H9 (cell line): ENCODE measurements around the gene RPS14. TPM values are rescaled to one million over a fixed set of nuclear protein-coding genes. Genes with fewer than 3 reads are reported as not detected.

Experiments
- DNase-seq: peaks from one replicate; pipeline ENCODE4 v3.0.0-alpha.2; 2017
- H2AFZ ChIP-seq: one replicate; pipeline ENCODE4 v1.6.1; 2013; ENCODE audit warnings: mild to moderate bottlenecking, low read length, control low read depth, moderate library complexity
- H2AK5ac ChIP-seq: 2 replicates; pipeline ENCODE4 v1.6.1; 2013; ENCODE audit warnings: low read length, control low read depth, mixed read lengths; ENCODE audit not compliant: insufficient read length
- H2BK120ac ChIP-seq: one replicate; pipeline ENCODE4 v1.6.1; 2013; ENCODE audit warnings: low read depth, mild to moderate bottlenecking, low read length, control low read depth, inconsistent platforms; ENCODE audit not compliant: poor library complexity, severe bottlenecking
- H2BK12ac ChIP-seq: 2 replicates; pipeline ENCODE4 v1.6.1; 2013; ENCODE audit warnings: low read length, control low read depth, mixed read lengths, low read depth; ENCODE audit not compliant: insufficient read length
- H2BK15ac ChIP-seq: 2 replicates; pipeline ENCODE4 v1.6.1; 2013; ENCODE audit warnings: low read depth, low read length, control low read depth
- H2BK20ac ChIP-seq: one replicate; pipeline ENCODE4 v1.6.1; 2013; ENCODE audit warnings: low read depth, mild to moderate bottlenecking, low read length, control low read depth, inconsistent platforms; ENCODE audit not compliant: poor library complexity, severe bottlenecking
- H2BK5ac ChIP-seq: 2 replicates; pipeline ENCODE4 v1.6.1; 2013; ENCODE audit warnings: low read length, control low read depth, mixed read lengths; ENCODE audit not compliant: insufficient read length
- H3K14ac ChIP-seq: 2 replicates; pipeline ENCODE4 v1.6.1; 2013; ENCODE audit warnings: low read length, control low read depth; ENCODE audit not compliant: insufficient read depth
- H3K18ac ChIP-seq: 2 replicates; pipeline ENCODE4 v1.6.1; 2013; ENCODE audit warnings: low read depth, mild to moderate bottlenecking, mixed read lengths, low read length, control low read depth; ENCODE audit not compliant: insufficient read length
- H3K23ac ChIP-seq: 2 replicates; pipeline ENCODE4 v1.6.1; 2013; ENCODE audit warnings: low read length, control low read depth, mixed read lengths, low read depth; ENCODE audit not compliant: insufficient read length
- H3K23me2 ChIP-seq: 2 replicates; pipeline ENCODE4 v1.6.1; 2013; ENCODE audit warnings: low read depth, mild to moderate bottlenecking, mixed read lengths, low read length, control low read depth; ENCODE audit not compliant: insufficient read length, poor library complexity, severe bottlenecking
- H3K27ac ChIP-seq: 2 replicates; pipeline ENCODE4 v1.5.1; 2013; ENCODE audit warnings: low read length, control low read depth, mixed read lengths, low read depth; ENCODE audit not compliant: insufficient read length
- H3K27me3 ChIP-seq: 2 replicates; pipeline ENCODE4 v1.6.1; 2013; ENCODE audit warnings: low read length, control low read depth, inconsistent platforms; ENCODE audit not compliant: insufficient read depth
- H3K4ac ChIP-seq: 2 replicates; pipeline ENCODE4 v1.6.1; 2013; ENCODE audit warnings: low read depth, mild to moderate bottlenecking, control low read depth, inconsistent platforms, low read length, moderate library complexity
- H3K4me1 ChIP-seq: 2 replicates; pipeline ENCODE4 v1.6.1; 2013; ENCODE audit warnings: low read length, control low read depth, inconsistent platforms; ENCODE audit not compliant: insufficient read depth
- H3K4me2 ChIP-seq: 2 replicates; pipeline ENCODE4 v1.6.1; 2013; ENCODE audit warnings: low read length, control low read depth, mixed read lengths; ENCODE audit not compliant: insufficient read length, insufficient read depth
- H3K56ac ChIP-seq: 2 replicates; pipeline ENCODE4 v1.6.1; 2013; ENCODE audit warnings: low read depth, mild to moderate bottlenecking, mixed read lengths, low read length, control low read depth; ENCODE audit not compliant: insufficient read length
- H3K79me1 ChIP-seq: 2 replicates; pipeline ENCODE4 v1.6.1; 2013; ENCODE audit warnings: low read depth, mild to moderate bottlenecking, moderate library complexity, low read length, control low read depth, inconsistent platforms; ENCODE audit not compliant: insufficient read depth, poor library complexity, severe bottlenecking
- H3K79me2 ChIP-seq: 2 replicates; pipeline ENCODE4 v1.6.1; 2013; ENCODE audit warnings: low read length, control low read depth, inconsistent platforms; ENCODE audit not compliant: insufficient read depth
- H3K9ac ChIP-seq: 2 replicates; pipeline ENCODE4 v1.6.1; 2013; ENCODE audit warnings: low read length, control low read depth, mixed read lengths; ENCODE audit not compliant: insufficient read length; ENCODE audit errors: extremely low read depth
- H3K9me3 ChIP-seq: one replicate; pipeline ENCODE4 v1.6.1; 2013; ENCODE audit warnings: low read depth, low read length, inconsistent platforms; ENCODE audit not compliant: control insufficient read depth
- H3T11ph ChIP-seq: one replicate; pipeline ENCODE4 v1.6.1; 2013; ENCODE audit warnings: mild to moderate bottlenecking, low read length, control low read depth, inconsistent platforms
- H4K20me1 ChIP-seq: one replicate; pipeline ENCODE4 v1.6.1; 2013; ENCODE audit not compliant: control insufficient read depth, insufficient read length, insufficient read depth
- H4K5ac ChIP-seq: 2 replicates; pipeline ENCODE4 v1.6.1; 2013; ENCODE audit warnings: low read depth, mild to moderate bottlenecking, mixed read lengths, low read length, control low read depth; ENCODE audit not compliant: insufficient read length
- H4K8ac ChIP-seq: replicated peaks from 2 replicates; pipeline ENCODE4 v1.6.1; 2013; ENCODE audit warnings: low read length, control low read depth, mixed read lengths, low read depth; ENCODE audit not compliant: insufficient read length
- H4K91ac ChIP-seq: 2 replicates; pipeline ENCODE4 v1.6.1; 2013; ENCODE audit warnings: low read depth, mild to moderate bottlenecking, moderate library complexity, mixed read lengths, low read length, control low read depth; ENCODE audit not compliant: insufficient read length
- H3K27ac Mint-ChIP-seq, 3 experiments: 2 replicates in 2 of 3; 3 replicates in 1 of 3; pipeline ENCODE4 v1.8.0; 2020 to 2021; ENCODE audit warnings: mixed read lengths in 3 of 3, mild to moderate bottlenecking in 1 of 3, moderate library complexity in 1 of 3
- H3K27me3 Mint-ChIP-seq: 2 replicates; pipeline ENCODE4 v1.8.0; 2021; ENCODE audit warnings: low read depth, mild to moderate bottlenecking, moderate library complexity, mixed read lengths
- H3K36me3 Mint-ChIP-seq, 3 experiments: 2 replicates in 2 of 3; 3 replicates in 1 of 3; pipeline ENCODE4 v1.8.0; 2020 to 2021; ENCODE audit warnings: low read depth in 3 of 3, mixed read lengths in 3 of 3; ENCODE audit not compliant: insufficient read depth in 1 of 3
- H3K4me1 Mint-ChIP-seq, 2 experiments: 2 replicates each; pipeline ENCODE4 v1.8.0; 2020; ENCODE audit warnings: mixed read lengths in 2 of 2
- H3K4me3 Mint-ChIP-seq, 2 experiments: 2 replicates in 1 of 2; 3 replicates in 1 of 2; pipeline ENCODE4 v1.8.0; 2020 to 2021; ENCODE audit warnings: mild to moderate bottlenecking in 2 of 2, mixed read lengths in 2 of 2, moderate library complexity in 1 of 2
- H3K9me3 Mint-ChIP-seq, 2 experiments: 2 replicates in 1 of 2; 3 replicates in 1 of 2; pipeline ENCODE4 v1.8.0; 2020; ENCODE audit warnings: mild to moderate bottlenecking in 2 of 2, mixed read lengths in 2 of 2, moderate library complexity in 1 of 2
- WGBS: extraction: QIAGEN DNeasy Blood & Tissue Kit; methylation state at CpG from one replicate; pipeline ENCODE4 v1.1.7; 2013; ENCODE audit warnings: missing lambda C conversion rate, low lambda C conversion rate, mixed read lengths; ENCODE audit not compliant: insufficient read length; ENCODE audit errors: extremely low coverage; 5-methylcytosine and 5-hydroxymethylcytosine counted together
- total RNA-seq: library from RNA; stranded (reverse); gene quantifications from 2 replicates; pipeline ENCODE4 v1.2.1, GENCODE V29; 2021
- TF ChIP-seq, protein P1 (sequence below): fragments of 200-600 bp; sonication (generic); conservative IDR thresholded peaks from 3 replicates; pipeline ENCODE4 v1.8.0; 2021; ENCODE audit warnings: antibody characterized with exemption, mild to moderate bottlenecking

The RPS14 gene
- total RNA-seq, 1 experiment from 2014 or later, result 2,533 TPM

DNA sequence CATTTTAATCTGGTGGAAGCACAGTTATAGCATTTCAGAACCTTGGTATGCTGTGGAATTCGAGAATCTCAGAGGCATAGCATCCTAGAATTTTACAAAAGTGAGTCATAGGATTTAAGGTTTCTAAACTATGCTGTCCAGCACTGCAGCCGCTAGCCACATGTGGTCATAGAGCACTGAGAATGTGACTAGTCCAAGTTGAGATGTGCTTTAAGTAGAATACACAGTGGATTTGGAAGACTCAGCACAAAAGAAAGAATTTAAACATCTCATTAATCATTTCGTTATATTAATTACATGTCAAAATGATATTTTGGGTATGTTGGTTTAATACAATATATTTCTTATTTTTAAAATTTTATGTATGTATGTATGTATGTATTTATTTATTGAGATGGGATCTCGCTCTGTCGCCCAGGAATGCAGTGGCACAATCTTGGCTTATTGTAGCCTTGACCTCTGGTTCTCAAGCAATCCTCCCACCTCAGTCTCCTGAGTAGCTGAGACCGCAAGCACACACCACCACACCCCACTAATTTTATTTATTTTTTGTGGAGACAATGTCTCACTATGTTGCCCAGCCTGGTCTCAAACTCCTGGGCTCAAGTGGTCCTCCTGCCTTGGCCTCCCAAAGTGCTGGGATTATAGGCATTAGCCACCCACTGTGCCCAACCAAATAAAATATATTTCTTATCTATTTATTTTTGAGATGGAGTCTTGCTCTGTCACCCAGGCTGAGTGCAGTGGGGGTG, 20.4 kb upstream of the RPS14 start:
- Mint-ChIP-seq H3K27ac (no peak overlapping the region), H3K9me3 (no peaks in the 10 kb centered on the region; a peak in 1 of 5 replicates), H3K36me3 (no peaks in the 10 kb centered on the region), H3K27me3 (no peaks in the 10 kb centered on the region), H3K4me1 (peaks cover 24 to 30% of the 10 kb centered on the region in 2 experiments), H3K4me3 (no peak overlapping the region)
- Histone ChIP-seq H3K4ac (no peak overlapping the region), H4K5ac (no peak overlapping the region), H3K18ac (no peak overlapping the region), H4K8ac (no peak overlapping the region), H3K23me2 (no peaks in the 10 kb centered on the region), H3K4me1 (no peaks in the 10 kb centered on the region), H3K79me1 (no peaks in the 10 kb centered on the region), H2BK12ac (no peak overlapping the region), H3K9me3 (no peaks in the 10 kb centered on the region), H4K91ac (no peak overlapping the region), H3K9ac (no peak overlapping the region), H3T11ph (no peak overlapping the region), H3K56ac (no peak overlapping the region), H3K4me2 (no peak overlapping the region), H3K79me2 (no peaks in the 10 kb centered on the region), H2AK5ac (no peak overlapping the region), H3K27me3 (no peaks in the 10 kb centered on the region), H2BK20ac (no peak overlapping the region), H2AFZ (no peak overlapping the region), H3K27ac (no peak overlapping the region), H2BK5ac (no peak overlapping the region), H3K14ac (no peak overlapping the region), H2BK120ac (no peak overlapping the region), H3K23ac (no peak overlapping the region), H2BK15ac (no peak overlapping the region), H4K20me1 (no peaks in the 10 kb centered on the region)
- TF ChIP-seq, protein P1, sequence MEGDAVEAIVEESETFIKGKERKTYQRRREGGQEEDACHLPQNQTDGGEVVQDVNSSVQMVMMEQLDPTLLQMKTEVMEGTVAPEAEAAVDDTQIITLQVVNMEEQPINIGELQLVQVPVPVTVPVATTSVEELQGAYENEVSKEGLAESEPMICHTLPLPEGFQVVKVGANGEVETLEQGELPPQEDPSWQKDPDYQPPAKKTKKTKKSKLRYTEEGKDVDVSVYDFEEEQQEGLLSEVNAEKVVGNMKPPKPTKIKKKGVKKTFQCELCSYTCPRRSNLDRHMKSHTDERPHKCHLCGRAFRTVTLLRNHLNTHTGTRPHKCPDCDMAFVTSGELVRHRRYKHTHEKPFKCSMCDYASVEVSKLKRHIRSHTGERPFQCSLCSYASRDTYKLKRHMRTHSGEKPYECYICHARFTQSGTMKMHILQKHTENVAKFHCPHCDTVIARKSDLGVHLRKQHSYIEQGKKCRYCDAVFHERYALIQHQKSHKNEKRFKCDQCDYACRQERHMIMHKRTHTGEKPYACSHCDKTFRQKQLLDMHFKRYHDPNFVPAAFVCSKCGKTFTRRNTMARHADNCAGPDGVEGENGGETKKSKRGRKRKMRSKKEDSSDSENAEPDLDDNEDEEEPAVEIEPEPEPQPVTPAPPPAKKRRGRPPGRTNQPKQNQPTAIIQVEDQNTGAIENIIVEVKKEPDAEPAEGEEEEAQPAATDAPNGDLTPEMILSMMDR, result no peak
- WGBS, result no CpG with 5 or more reads among the region's 6 CpGs
- DNase-seq, result no peak
